Uterus (tissue), 2 donors: ENCODE results near the gene UBE2K.

Experiments
- CTCF ChIP-seq, 4 experiments: fragments of 200-600 bp in 2 of 4; fragments of 450-650 bp in 2 of 4; sonication (generic) in 2 of 4; IDR thresholded peaks; one replicate each; pipeline ENCODE4 v1.5.1; 2016 to 2019; ENCODE audit warnings: antibody characterized with exemption in 4 of 4, mild to moderate bottlenecking in 2 of 4, moderate library complexity in 1 of 4
- POLR2A ChIP-seq, 2 donors: fragments of 450-650 bp; IDR thresholded peaks; one replicate each; pipeline ENCODE4 v1.6.1; 2016; ENCODE audit warnings: antibody characterized with exemption in 2 of 2, mild to moderate bottlenecking in 1 of 2, moderate library complexity in 1 of 2

- TF ChIP-seq CTCF (IDR thresholded peaks at IDR 0.05), result no peak
- TF ChIP-seq POLR2A (IDR thresholded peaks at IDR 0.05), result no peak
Observed at GRCh38 chr4:39792128-39792527, 94.2 kb downstream of the UBE2K start.
